Fibroblast of pulmonary artery (primary cell): ENCODE measurements around the gene VSX1.

Experiments used
- DNase-seq: peaks from one replicate; pipeline ENCODE4 v3.0.0-alpha.2; 2010; ENCODE audit warnings: low read depth
- H3K4me3 ChIP-seq: replicated peaks from 2 replicates; pipeline ENCODE4 v1.5.1; 2011; ENCODE audit warnings: low read depth, mild to moderate bottlenecking, control low read depth, low read length, moderate library complexity
- TF ChIP-seq, protein P1 (sequence below): IDR thresholded peaks from 2 replicates; pipeline ENCODE4 v1.5.1; 2011; ENCODE audit warnings: mild to moderate bottlenecking, control low read depth, low read length, inconsistent platforms; ENCODE audit errors: missing control alignments

The VSX1 gene

GRCh38 chr20:25033265-25033923, 48.5 kb downstream of the VSX1 start:
- H3K4me3 ChIP-seq, result no peak overlapping the region
- DNase-seq, result peak; percentile 37
- TF ChIP-seq, protein P1, sequence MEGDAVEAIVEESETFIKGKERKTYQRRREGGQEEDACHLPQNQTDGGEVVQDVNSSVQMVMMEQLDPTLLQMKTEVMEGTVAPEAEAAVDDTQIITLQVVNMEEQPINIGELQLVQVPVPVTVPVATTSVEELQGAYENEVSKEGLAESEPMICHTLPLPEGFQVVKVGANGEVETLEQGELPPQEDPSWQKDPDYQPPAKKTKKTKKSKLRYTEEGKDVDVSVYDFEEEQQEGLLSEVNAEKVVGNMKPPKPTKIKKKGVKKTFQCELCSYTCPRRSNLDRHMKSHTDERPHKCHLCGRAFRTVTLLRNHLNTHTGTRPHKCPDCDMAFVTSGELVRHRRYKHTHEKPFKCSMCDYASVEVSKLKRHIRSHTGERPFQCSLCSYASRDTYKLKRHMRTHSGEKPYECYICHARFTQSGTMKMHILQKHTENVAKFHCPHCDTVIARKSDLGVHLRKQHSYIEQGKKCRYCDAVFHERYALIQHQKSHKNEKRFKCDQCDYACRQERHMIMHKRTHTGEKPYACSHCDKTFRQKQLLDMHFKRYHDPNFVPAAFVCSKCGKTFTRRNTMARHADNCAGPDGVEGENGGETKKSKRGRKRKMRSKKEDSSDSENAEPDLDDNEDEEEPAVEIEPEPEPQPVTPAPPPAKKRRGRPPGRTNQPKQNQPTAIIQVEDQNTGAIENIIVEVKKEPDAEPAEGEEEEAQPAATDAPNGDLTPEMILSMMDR, result no peak

DNA sequence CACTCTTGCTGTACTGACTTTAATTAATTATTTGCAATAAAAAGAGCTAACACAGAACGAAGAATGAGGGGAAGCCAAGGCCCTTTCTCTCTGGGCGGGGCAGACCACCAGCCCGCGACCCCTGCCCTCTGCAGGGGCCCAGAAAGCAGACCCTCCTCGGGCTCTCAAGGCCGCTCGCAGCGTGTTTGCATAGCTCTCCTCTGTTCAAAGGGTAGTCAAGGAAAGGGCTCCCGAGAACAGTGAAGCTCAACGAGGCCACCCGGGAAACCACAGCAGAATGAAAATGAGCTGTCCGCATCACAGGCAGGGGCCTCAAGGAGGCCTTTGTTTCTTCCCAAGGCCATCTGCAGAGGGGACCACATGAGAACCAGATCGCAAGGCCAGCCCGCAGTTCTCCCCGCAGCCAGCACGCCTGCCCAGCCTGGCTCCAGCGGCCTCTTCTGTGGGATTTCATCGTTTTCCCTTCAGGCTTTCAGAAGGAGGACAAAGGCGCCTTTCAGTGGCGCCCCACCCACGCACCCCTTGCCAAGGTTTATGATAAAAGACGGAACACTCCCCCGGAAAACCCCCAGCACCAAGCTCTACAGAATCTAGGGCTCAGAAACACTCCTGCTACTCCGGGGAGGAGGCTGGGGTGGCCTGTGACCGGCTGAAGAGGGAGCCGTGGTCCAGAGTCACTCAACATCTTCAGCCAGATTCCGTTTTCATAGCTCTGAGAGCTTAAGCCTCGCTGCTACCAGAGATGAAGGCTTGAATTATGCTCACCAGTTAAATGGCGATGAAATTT, 49.3 kb downstream of the VSX1 start:
- peak; percentile 77 for DNase-seq
- TF ChIP-seq, protein P1, result no peak

GRCh38 chr20:25032065-25032477, 49.9 kb downstream of the VSX1 start:
- H3K4me3 ChIP-seq, result no peak overlapping the region
- DNase-seq, result no peak
- TF ChIP-seq, protein P1, result no peak

More for the DNA sequence above, 49.3 kb downstream of the VSX1 start:
- no peak overlapping the region for H3K4me3 ChIP-seq

- DNase-seq, result no peak
- H3K4me3 ChIP-seq, result no peak overlapping the region
- TF ChIP-seq, protein P1, result no peak
Measured at GRCh38 chr20:25031241-25031640, 50.7 kb downstream of the VSX1 start.

- TF ChIP-seq, protein P1, result no peak
- no peak for DNase-seq
- H3K4me3 ChIP-seq, result no peak overlapping the region
Measured at GRCh38 chr20:25030649-25031207, 51.2 kb downstream of the VSX1 start.

DNA sequence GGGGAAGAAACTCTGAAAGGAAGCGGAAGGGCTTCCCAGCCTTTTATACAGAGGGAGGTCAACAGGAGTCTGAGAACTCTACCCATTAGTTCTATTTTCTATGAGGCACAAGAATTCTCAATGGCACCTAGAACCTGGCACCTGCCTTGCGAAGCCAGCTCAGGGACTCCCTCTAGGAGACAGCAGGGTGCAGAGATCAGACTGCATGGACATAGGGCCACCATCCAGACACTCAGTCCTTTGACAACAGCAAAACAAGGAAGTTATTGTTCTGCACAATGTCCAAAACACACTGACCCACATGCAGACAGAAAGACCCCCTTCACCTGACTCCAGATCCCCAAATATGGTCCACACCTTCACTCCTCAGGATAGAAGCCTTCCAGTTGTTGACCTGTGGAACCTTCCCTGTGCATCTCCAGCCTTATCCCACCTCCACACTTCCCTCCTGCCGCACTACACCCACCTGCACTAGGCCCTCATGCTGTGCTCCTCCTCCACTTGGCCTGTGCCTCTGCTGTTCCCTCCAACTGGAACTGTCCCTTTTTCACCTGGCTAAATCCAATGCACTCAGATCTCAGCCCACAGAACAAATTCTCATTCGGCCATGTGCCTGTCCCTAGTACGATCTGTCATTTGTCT, 51.8 kb downstream of the VSX1 start:
- TF ChIP-seq, protein P1, result no peak
- no peak for DNase-seq
- no peak overlapping the region for H3K4me3 ChIP-seq
